Measurements from ENCODE around the gene TNIK. TPM values are rescaled to one million over a fixed set of nuclear protein-coding genes. Genes with fewer than 3 reads are reported as not detected.

TNIK gene
- total RNA-seq, 1 donor from 2014 or later = 35.3 TPM

- Histone ChIP-seq H3K36me3 (peaks cover 9% of the 10 kb centered on the region), H3K4me3 (no peak overlapping the region), H3K9me3 (no peaks in the 10 kb centered on the region), H3K27ac (no peak overlapping the region), H3K4me1 (no peaks in the 10 kb centered on the region), H3K27me3 (no peaks in the 10 kb centered on the region)
- ATAC-seq = no peak
- intact Hi-C loops (cut with DNase I) = no loop called here
- no peak for DNase-seq
- TF ChIP-seq CTCF (IDR thresholded peaks at IDR 0.05) = no peak
These were observed 247.0 kb downstream of the TNIK start for GRCh38 chr3:171213178-171213577.

DNA sequence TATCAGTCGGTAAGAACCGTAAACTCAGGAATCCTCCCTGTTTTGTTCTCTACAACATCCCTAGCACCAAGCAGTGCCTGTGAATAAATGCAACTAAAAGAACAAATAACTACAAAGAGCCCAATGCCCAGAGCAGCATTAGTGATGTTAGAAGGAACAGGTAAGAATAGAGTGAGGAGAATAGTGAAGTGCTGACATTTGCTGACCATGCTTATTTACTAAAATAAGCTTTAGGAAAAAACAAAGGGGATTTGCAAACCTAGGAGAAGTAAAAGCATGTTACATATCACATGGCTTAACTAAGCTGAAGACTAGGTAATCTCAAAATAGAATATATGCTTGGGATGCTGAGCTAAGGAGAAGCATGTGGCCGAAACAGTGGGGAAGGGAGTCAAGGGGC is 247.6 kb downstream of the TNIK start:
- intact Hi-C loops (cut with DNase I) = no loop called here
- H3K27ac ChIP-seq = no peak overlapping the region
- no peak for TF ChIP-seq CTCF (IDR thresholded peaks at IDR 0.05)
- peaks cover 9% of the 10 kb centered on the region for H3K36me3 ChIP-seq
- ATAC-seq = no peak
- no peaks in the 10 kb centered on the region for H3K4me1 ChIP-seq
- no peaks in the 10 kb centered on the region for H3K27me3 ChIP-seq
- no peak for DNase-seq
- no peak overlapping the region for H3K4me3 ChIP-seq
- no peaks in the 10 kb centered on the region for H3K9me3 ChIP-seq

GRCh38 chr3:171206283-171206682 is 253.9 kb downstream of the TNIK start:
- Histone ChIP-seq H3K4me1 (no peaks in the 10 kb centered on the region), H3K9me3 (no peaks in the 10 kb centered on the region), H3K27ac (no peak overlapping the region), H3K36me3 (peaks cover 9% of the 10 kb centered on the region), H3K27me3 (no peaks in the 10 kb centered on the region), H3K4me3 (no peak overlapping the region)
- ATAC-seq (no peak), DNase-seq (no peak)
- intact Hi-C loops (cut with DNase I) = no loop called here
- TF ChIP-seq CTCF (IDR thresholded peaks at IDR 0.05) = no peak

DNA sequence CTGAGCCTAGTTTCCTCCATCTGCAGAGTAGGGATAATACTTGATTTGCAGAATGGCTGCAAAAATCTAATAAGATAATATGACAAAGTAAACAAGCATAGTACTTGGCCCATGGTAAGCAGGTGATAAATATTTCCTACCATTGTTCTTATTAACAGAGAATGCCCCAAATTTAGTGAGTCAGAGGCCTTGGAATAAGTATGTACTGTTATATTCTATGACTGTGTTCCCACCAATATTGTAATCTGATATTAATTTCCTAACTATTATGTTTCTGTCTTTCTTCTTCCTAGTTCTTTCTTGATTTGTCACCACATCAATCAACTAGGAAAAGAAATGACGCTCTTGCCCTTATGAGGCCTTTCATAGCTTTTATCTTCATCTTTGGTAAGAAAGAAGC is 255.3 kb downstream of the TNIK start:
- Histone ChIP-seq H3K4me3 (no peak overlapping the region), H3K36me3 (peaks cover 3% of the 10 kb centered on the region), H3K27ac (no peak overlapping the region), H3K4me1 (no peaks in the 10 kb centered on the region), H3K27me3 (no peaks in the 10 kb centered on the region), H3K9me3 (no peaks in the 10 kb centered on the region)
- no peak for ATAC-seq
- intact Hi-C loops (cut with DNase I) = no loop called here
- no peak for DNase-seq
- TF ChIP-seq CTCF (IDR thresholded peaks at IDR 0.05) = no peak

DNA sequence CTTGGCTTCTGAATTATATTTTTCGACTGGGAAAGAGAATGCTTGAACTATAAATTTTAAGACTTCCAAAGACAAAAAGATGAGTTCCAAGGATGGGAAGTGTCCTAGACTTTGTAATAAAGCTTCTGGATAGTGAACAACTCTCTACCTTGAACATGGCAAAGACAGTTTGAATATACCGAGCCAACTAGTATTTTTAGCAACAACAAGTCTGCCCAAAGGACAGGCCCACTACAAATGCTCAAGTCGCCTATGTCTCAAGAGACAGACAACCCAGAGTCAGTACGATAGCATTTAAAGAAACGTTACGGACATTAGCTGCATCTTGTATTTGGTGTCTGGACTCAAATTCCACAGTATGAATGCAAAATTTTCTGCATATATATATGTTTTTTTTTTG is 258.4 kb downstream of the TNIK start:
- DNase-seq (no peak), ATAC-seq (no peak)
- H3K36me3 ChIP-seq = no peaks in the 10 kb centered on the region
- TF ChIP-seq CTCF (IDR thresholded peaks at IDR 0.05) = no peak
- H3K27ac ChIP-seq = no peak overlapping the region
- H3K9me3 ChIP-seq = no peaks in the 10 kb centered on the region
- H3K27me3 ChIP-seq = no peaks in the 10 kb centered on the region
- H3K4me1 ChIP-seq = no peaks in the 10 kb centered on the region
- H3K4me3 ChIP-seq = no peak overlapping the region
- intact Hi-C loops (cut with DNase I) = no loop called here

- no peak for TF ChIP-seq CTCF (IDR thresholded peaks at IDR 0.05)
- Histone ChIP-seq H3K9me3 (no peaks in the 10 kb centered on the region), H3K27ac (no peak overlapping the region), H3K4me3 (no peak overlapping the region), H3K36me3 (no peaks in the 10 kb centered on the region), H3K4me1 (no peaks in the 10 kb centered on the region), H3K27me3 (no peaks in the 10 kb centered on the region)
- intact Hi-C loops (cut with DNase I) = no loop called here
- no peak for DNase-seq
- ATAC-seq = no peak
These were observed 259.5 kb downstream of the TNIK start for GRCh38 chr3:171200750-171201088.

Data from upper lobe of right lung (tissue), 1 donor.